K562 (cell line): ENCODE data around the gene WDR76. TPM values are rescaled to one million over a fixed set of nuclear protein-coding genes. Genes with fewer than 3 reads are reported as not detected.
A peak's percentile ranks its signal among the peaks of the same experiment; 100 is the strongest.
"Not testable (repeated sequence)": the region's sequence is repeated elsewhere in the genome, so short reads cannot be mapped to it uniquely, and the experiment has no call there.

Source experiments
- ATAC-seq: fragments of 200-7000 bp; cut with Tn5 transposase; 3 replicates; pipeline ENCODE4 v1.9.1; 2020; ENCODE audit warnings: moderate library complexity
- BruUV-seq: library from RNA; stranded (reverse); fragments of 400-500 nt; replicated peaks from 2 replicates; lab custom pipeline; 2021; lab: Mats Ljungman, UMichigan
- CTCF ChIA-PET: fragments of 300-600 bp; formaldehyde crosslinking; extraction: SDS; loops from one replicate; lab custom pipeline; 2021; ENCODE audit warnings: low intra/inter-chr PET ratio; lab: Yijun Ruan, JAX
- POLR2A ChIA-PET: fragments of 300-600, 350-650 bp; sonication (Branson Sonifier 250); formaldehyde crosslinking; extraction: SDS; loops from one replicate; lab custom pipeline; 2021; ENCODE audit warnings: antibody characterized with exemption, inconsistent platforms; lab: Yijun Ruan, JAX
- DNase-seq, 4 experiments: peaks; one replicate each; pipeline versions ENCODE4 v3.0.0 to v3.0.0-alpha.2; 2011 to 2018; ENCODE audit warnings: low spot score in 3 of 4, mixed read lengths in 3 of 4; ENCODE audit errors: extremely low read depth in 1 of 4
- FAIRE-seq: peaks from 2 replicates; lab custom pipeline; 2011; peaks lifted over from hg19 to GRCh38; lab: Jason Lieb, UNC
- H2AFZ ChIP-seq: 2 replicates; pipeline ENCODE4 v1.6.0; 2011; ENCODE audit warnings: low read depth, low read length, control low read depth, inconsistent platforms
- H3K27ac ChIP-seq: fragments of 200-600 bp; 3 replicates; pipeline ENCODE4 v1.8.0; 2011; ENCODE audit warnings: low read depth, mild to moderate bottlenecking, control low read depth, inconsistent platforms, low read length, moderate library complexity, mixed read lengths; ENCODE audit errors: extremely low read depth
- H3K27me3 ChIP-seq, 2 experiments: fragments of 300-600 bp in 1 of 2; 2 replicates in 1 of 2; 3 replicates in 1 of 2; pipeline versions ENCODE4 v1.6.0 to v1.8.0; 2011; ENCODE audit warnings: inconsistent platforms in 2 of 2, low read length in 2 of 2, mild to moderate bottlenecking in 1 of 2, mixed read lengths in 1 of 2, moderate library complexity in 1 of 2; ENCODE audit not compliant: control insufficient read depth in 2 of 2, insufficient read depth in 2 of 2
- H3K36me3 ChIP-seq: fragments of 300-600 bp; 3 replicates; pipeline ENCODE4 v1.8.0; 2011; ENCODE audit warnings: mild to moderate bottlenecking, low read length, inconsistent platforms; ENCODE audit not compliant: control insufficient read depth, insufficient read depth
- H3K4me1 ChIP-seq, 2 experiments: fragments of 200-600 bp in 1 of 2; replicated peaks in 1 of 2; 2 replicates in 1 of 2; 3 replicates in 1 of 2; pipeline versions ENCODE4 v1.5.1 to v1.8.0; 2011; ENCODE audit warnings: inconsistent platforms in 2 of 2, low read length in 2 of 2, mild to moderate bottlenecking in 1 of 2, mixed read lengths in 1 of 2, moderate library complexity in 1 of 2; ENCODE audit not compliant: control insufficient read depth in 2 of 2, insufficient read depth in 2 of 2
- H3K4me2 ChIP-seq: 2 replicates; pipeline ENCODE4 v1.6.1; 2011; ENCODE audit warnings: low read length, control low read depth, inconsistent platforms, mixed read lengths; ENCODE audit not compliant: insufficient read depth
- H3K4me3 ChIP-seq: fragments of 200-600 bp; sonication (generic), shearing (Covaris generic); 2 replicates; pipeline ENCODE4 v1.5.1; 2016; ENCODE audit warnings: control low read depth, inconsistent platforms
- H3K79me2 ChIP-seq: fragments of 200-600 bp; 3 replicates; pipeline ENCODE4 v1.8.0; 2011; ENCODE audit warnings: low read length, inconsistent platforms; ENCODE audit not compliant: control insufficient read depth, insufficient read depth
- H3K9ac ChIP-seq, 2 experiments: 2 replicates each; pipeline versions ENCODE4 v1.6.0 to v1.6.1; 2011; ENCODE audit warnings: low read depth in 2 of 2, low read length in 2 of 2, control low read depth in 1 of 2, inconsistent platforms in 1 of 2, mild to moderate bottlenecking in 1 of 2, mixed read lengths in 1 of 2; ENCODE audit not compliant: insufficient read depth in 1 of 2
- H3K9me1 ChIP-seq: one replicate; pipeline ENCODE4 v1.6.0; 2011; ENCODE audit warnings: inconsistent platforms, mild to moderate bottlenecking, low read length, moderate library complexity; ENCODE audit not compliant: control insufficient read depth, insufficient read depth
- H3K9me3 ChIP-seq: replicated peaks from 2 replicates; pipeline ENCODE4 v1.5.1; 2011; ENCODE audit warnings: low read depth, low read length, inconsistent platforms; ENCODE audit not compliant: control insufficient read depth, insufficient read depth
- H4K20me1 ChIP-seq: replicated peaks from 2 replicates; pipeline ENCODE4 v1.6.1; 2011; ENCODE audit warnings: low read length, inconsistent platforms, mixed read lengths; ENCODE audit not compliant: control insufficient read depth, insufficient read depth
- CEBPB ChIP-seq: fragments of 450-650 bp; IDR thresholded peaks from 2 replicates; pipeline ENCODE4 v1.6.1; 2016; ENCODE audit warnings: missing genetic modification characterization, missing compliant biosample characterization
- EGR1 ChIP-seq: fragments of 450-650 bp; conservative IDR thresholded peaks from 2 replicates; pipeline ENCODE4 v1.6.1; 2017; ENCODE audit warnings: mild to moderate bottlenecking
- ZNF197 ChIP-seq: fragments of 200-800 bp; sonication (Bioruptor generic); IDR thresholded peaks from 2 replicates; pipeline ENCODE4 v1.6.1; 2016; ENCODE audit warnings: low read depth, missing genetic modification characterization, missing compliant biosample characterization
- WGBS: fragments of 100-300 bp; shearing (Covaris generic); methylation state at CpG from one replicate; pipeline ENCODE4 v1.1.6; 2016; ENCODE audit warnings: low coverage, mixed read lengths; ENCODE audit not compliant: insufficient coverage; ENCODE audit errors: missing lambda C conversion rate; 5-methylcytosine and 5-hydroxymethylcytosine counted together
- in situ Hi-C: fragments of 300-500 bp; cut with MboI; formaldehyde crosslinking; loops from 4 replicates; pipeline ENCODE4 v1.15.0; 2018; ENCODE audit warnings: inconsistent platforms, mixed read lengths
- intact Hi-C: fragments of 100-400 bp; cut with micrococcal nuclease; formaldehyde crosslinking; loops from 2 replicates; pipeline ENCODE4 v1.14.2; 2022
- polyA plus RNA-seq, 8 experiments: library from polyadenylated mRNA; depleted of rRNA in 4 of 8; stranded (reverse) in 5 of 8; unstranded in 3 of 8; fragments of >200 nt; fragmentation: Nextera tagmentation in 2 of 8; fragmentation: Illumina TruSeq in 1 of 8; extraction: Ambion mirVana in 2 of 8; extraction: Trizol in 1 of 8; gene quantifications; 2 replicates each; pipeline versions ENCODE4 v1.2.1 to v1.2.3, GENCODE V29; 2011 to 2014; ENCODE audit warnings: inconsistent platforms in 1 of 8, missing spikeins in 1 of 8
- total RNA-seq, 7 experiments: library from RNA; depleted of rRNA in 6 of 7; stranded (reverse); fragments of >200 nt in 6 of 7; fragmentation: Illumina TruSeq in 2 of 7; extraction: Trizol in 2 of 7; gene quantifications; 2 replicates each; pipeline versions ENCODE4 v1.2.1 to v1.2.3, GENCODE V29; 2011 to 2021; ENCODE audit warnings: low replicate concordance in 1 of 7
- TF ChIP-seq, protein P1 (sequence below): fragments of 200-800 bp; sonication (Bioruptor generic); IDR thresholded peaks from 2 replicates; pipeline ENCODE4 v1.6.1; 2017; ENCODE audit warnings: missing genetic modification characterization, missing compliant biosample characterization
- TF ChIP-seq, protein P2 (sequence below): IDR thresholded peaks from 3 replicates; pipeline ENCODE4 v1.6.1; 2011; ENCODE audit warnings: borderline replicate concordance, mild to moderate bottlenecking, moderate library complexity; ENCODE audit not compliant: insufficient read length; ENCODE audit errors: extremely low read depth
- TF ChIP-seq, protein P3 (sequence below): sonication (generic); formaldehyde crosslinking; IDR thresholded peaks from 2 replicates; pipeline ENCODE4 v1.8.0; 2022; ENCODE audit warnings: missing genetic modification reagents, mild to moderate bottlenecking, moderate library complexity, borderline replicate concordance

Gene WDR76
- total and polyA plus RNA-seq, 9 of the 15 experiments (the other 6 are each of a cell fraction or from before 2014, with no cell fraction given): 9.8 to 69.5 (median 44.4) TPM

DNA sequence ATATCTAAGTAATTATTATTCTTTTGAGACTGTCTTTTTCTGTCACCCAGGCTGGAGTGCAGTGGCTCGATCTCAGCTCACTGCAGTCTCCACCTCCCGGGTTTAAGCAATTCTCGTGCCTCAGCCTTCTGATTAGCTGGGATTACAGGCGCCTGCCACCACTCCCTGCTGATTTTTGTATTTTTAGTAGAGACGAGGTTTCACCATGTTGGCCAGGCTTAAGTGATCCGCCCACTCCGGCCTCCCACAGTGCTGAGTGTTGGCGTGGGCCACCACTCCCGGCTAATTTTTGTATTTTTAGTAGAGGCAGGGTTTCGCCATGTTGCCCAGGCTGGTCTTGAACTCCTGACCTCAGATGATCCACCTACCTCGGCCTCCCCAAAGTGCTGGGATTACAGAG is 1.5 kb upstream of the WDR76 start:
- BruUV-seq, CTCF ChIA-PET, FAIRE-seq, ATAC-seq, H4K20me1 ChIP-seq, in situ Hi-C loops, intact Hi-C loops, H3K9me1 ChIP-seq, H3K27me3 ChIP-seq, H3K9me3 ChIP-seq: not testable (repeated sequence)
- Histone ChIP-seq H3K9ac (peak overlapping the region; percentile 72 to 84; a peak in 3 of 4 replicates), H3K27ac (peak overlapping the region; percentile 88), H3K4me1 (peaks cover 17 to 28% of the 10 kb centered on the region in 2 experiments; a peak in 4 of 5 replicates), H3K79me2 (peaks cover 83% of the 10 kb centered on the region), H3K36me3 (peaks cover 27% of the 10 kb centered on the region; the same call in 2 of the 3 replicates), H3K4me3 (0 out of 2 replicates have a peak overlapping the region, but pooled peaks have one; percentile 58), H2AFZ (peak overlapping the region; percentile 81), H3K4me2 (peak overlapping the region; percentile 90)
- TF ChIP-seq EGR1: peak; percentile 74
- TF ChIP-seq, protein P1, sequence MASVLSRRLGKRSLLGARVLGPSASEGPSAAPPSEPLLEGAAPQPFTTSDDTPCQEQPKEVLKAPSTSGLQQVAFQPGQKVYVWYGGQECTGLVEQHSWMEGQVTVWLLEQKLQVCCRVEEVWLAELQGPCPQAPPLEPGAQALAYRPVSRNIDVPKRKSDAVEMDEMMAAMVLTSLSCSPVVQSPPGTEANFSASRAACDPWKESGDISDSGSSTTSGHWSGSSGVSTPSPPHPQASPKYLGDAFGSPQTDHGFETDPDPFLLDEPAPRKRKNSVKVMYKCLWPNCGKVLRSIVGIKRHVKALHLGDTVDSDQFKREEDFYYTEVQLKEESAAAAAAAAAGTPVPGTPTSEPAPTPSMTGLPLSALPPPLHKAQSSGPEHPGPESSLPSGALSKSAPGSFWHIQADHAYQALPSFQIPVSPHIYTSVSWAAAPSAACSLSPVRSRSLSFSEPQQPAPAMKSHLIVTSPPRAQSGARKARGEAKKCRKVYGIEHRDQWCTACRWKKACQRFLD: peak; percentile 26; the same call in 1 of the 2 replicates
- peak; percentile 24; the same call in 1 of the 2 replicates for TF ChIP-seq ZNF197
- peak; percentile 55; the same call in 1 of the 2 replicates for TF ChIP-seq CEBPB (tag)
- TF ChIP-seq, protein P2, sequence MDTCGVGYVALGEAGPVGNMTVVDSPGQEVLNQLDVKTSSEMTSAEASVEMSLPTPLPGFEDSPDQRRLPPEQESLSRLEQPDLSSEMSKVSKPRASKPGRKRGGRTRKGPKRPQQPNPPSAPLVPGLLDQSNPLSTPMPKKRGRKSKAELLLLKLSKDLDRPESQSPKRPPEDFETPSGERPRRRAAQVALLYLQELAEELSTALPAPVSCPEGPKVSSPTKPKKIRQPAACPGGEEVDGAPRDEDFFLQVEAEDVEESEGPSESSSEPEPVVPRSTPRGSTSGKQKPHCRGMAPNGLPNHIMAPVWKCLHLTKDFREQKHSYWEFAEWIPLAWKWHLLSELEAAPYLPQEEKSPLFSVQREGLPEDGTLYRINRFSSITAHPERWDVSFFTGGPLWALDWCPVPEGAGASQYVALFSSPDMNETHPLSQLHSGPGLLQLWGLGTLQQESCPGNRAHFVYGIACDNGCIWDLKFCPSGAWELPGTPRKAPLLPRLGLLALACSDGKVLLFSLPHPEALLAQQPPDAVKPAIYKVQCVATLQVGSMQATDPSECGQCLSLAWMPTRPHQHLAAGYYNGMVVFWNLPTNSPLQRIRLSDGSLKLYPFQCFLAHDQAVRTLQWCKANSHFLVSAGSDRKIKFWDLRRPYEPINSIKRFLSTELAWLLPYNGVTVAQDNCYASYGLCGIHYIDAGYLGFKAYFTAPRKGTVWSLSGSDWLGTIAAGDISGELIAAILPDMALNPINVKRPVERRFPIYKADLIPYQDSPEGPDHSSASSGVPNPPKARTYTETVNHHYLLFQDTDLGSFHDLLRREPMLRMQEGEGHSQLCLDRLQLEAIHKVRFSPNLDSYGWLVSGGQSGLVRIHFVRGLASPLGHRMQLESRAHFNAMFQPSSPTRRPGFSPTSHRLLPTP: peak; percentile 17
- TF ChIP-seq, protein P3, sequence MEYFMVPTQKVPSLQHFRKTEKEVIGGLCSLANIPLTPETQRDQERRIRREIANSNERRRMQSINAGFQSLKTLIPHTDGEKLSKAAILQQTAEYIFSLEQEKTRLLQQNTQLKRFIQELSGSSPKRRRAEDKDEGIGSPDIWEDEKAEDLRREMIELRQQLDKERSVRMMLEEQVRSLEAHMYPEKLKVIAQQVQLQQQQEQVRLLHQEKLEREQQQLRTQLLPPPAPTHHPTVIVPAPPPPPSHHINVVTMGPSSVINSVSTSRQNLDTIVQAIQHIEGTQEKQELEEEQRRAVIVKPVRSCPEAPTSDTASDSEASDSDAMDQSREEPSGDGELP (CRISPR knock-in tag): peak; percentile 30; the same call in 1 of the 2 replicates
- 30% methylated on average over 11 of the region's 11 CpGs for WGBS
- POLR2A ChIA-PET: interaction anchor here (1.1 to 3.0 kb wide), 5 partner anchors 11 to 31 kb away, joined by 6 to 28 read pairs (median 14); partner anchors contain the start of genes HYPK, SERF2 and SERINC4
- DNase-seq: peak in 1 of 4 experiments; percentile 59
